ELR (cell line): Measurements from ENCODE around the gene SEMA4D.

ENCODE experiments used
- DNase-seq: peaks from one replicate; pipeline ENCODE4 v3.0.0-alpha.2; 2015; ENCODE audit warnings: low read depth

The SEMA4D gene

GRCh38 chr9:89410022-89410421 lies 87.9 kb downstream of the SEMA4D start:
- no peak for DNase-seq

- DNase-seq, result no peak
Measured at GRCh38 chr9:89409466-89409865, 88.4 kb downstream of the SEMA4D start.

- no peak for DNase-seq
Measured at GRCh38 chr9:89408628-89409101, 89.2 kb downstream of the SEMA4D start.

- DNase-seq, result no peak
Measured at GRCh38 chr9:89407070-89407469, 90.8 kb downstream of the SEMA4D start.

- DNase-seq, result no peak
Measured at GRCh38 chr9:89405826-89406225, 92.1 kb downstream of the SEMA4D start.

- DNase-seq, result no peak
Measured at GRCh38 chr9:89404074-89404473, 93.8 kb downstream of the SEMA4D start.

GRCh38 chr9:89402695-89403427 lies 95.1 kb downstream of the SEMA4D start:
- no peak for DNase-seq

- DNase-seq, result no peak
Measured at GRCh38 chr9:89400403-89401116, 97.4 kb downstream of the SEMA4D start.

- no peak for DNase-seq
Measured at GRCh38 chr9:89398621-89399020, 99.3 kb downstream of the SEMA4D start.

GRCh38 chr9:89397471-89397870 lies 100.4 kb downstream of the SEMA4D start:
- no peak for DNase-seq

- DNase-seq, result no peak
Measured at GRCh38 chr9:89395931-89396710, 101.8 kb downstream of the SEMA4D start.

- DNase-seq, result no peak
Measured at GRCh38 chr9:89394412-89394811, 103.5 kb downstream of the SEMA4D start.

GRCh38 chr9:89391585-89391984 lies 106.3 kb downstream of the SEMA4D start:
- no peak for DNase-seq

GRCh38 chr9:89390578-89391116 lies 107.3 kb downstream of the SEMA4D start:
- no peak for DNase-seq

GRCh38 chr9:89390068-89390555 lies 107.8 kb downstream of the SEMA4D start:
- no peak for DNase-seq

- no peak for DNase-seq
Measured at GRCh38 chr9:89388868-89389177, 109.1 kb downstream of the SEMA4D start.

GRCh38 chr9:89388084-89388867 lies 109.6 kb downstream of the SEMA4D start:
- DNase-seq, result peak; percentile 12

- DNase-seq, result no peak
Measured at GRCh38 chr9:89387197-89387849, 110.6 kb downstream of the SEMA4D start.

- no peak for DNase-seq
Measured at GRCh38 chr9:89386797-89387196, 111.1 kb downstream of the SEMA4D start.

- no peak for DNase-seq
Measured at GRCh38 chr9:89386206-89386605, 111.7 kb downstream of the SEMA4D start.

GRCh38 chr9:89384783-89385182 lies 113.1 kb downstream of the SEMA4D start:
- no peak for DNase-seq
